ENCODE results near the gene RHBDD1. TPM values are rescaled to one million over a fixed set of nuclear protein-coding genes. Genes with fewer than 3 reads are reported as not detected.

The RHBDD1 gene
- total RNA-seq, 2 donors from 2014 or later = 35.5 to 57.1 TPM

- H3K9me3 Mint-ChIP-seq = no peaks in the 10 kb centered on the region
- H3K4me3 Mint-ChIP-seq = no peak overlapping the region
- peaks cover 5% of the 10 kb centered on the region for H3K4me1 Mint-ChIP-seq
- no peaks in the 10 kb centered on the region for H3K27me3 Mint-ChIP-seq
- no peak overlapping the region for H3K27ac Mint-ChIP-seq
- ATAC-seq (replicated peaks) = no peak
- peaks cover 29% of the 10 kb centered on the region for H3K36me3 Mint-ChIP-seq (ENCODE audit: low read depth)
Observed at GRCh38 chr2:226898121-226898520, 62.3 kb downstream of the RHBDD1 start.

GRCh38 chr2:226898897-226899296 lies 63.0 kb downstream of the RHBDD1 start:
- no peak overlapping the region for H3K27ac Mint-ChIP-seq
- H3K9me3 Mint-ChIP-seq = no peaks in the 10 kb centered on the region
- ATAC-seq (replicated peaks) = no peak
- peaks cover 13% of the 10 kb centered on the region for H3K4me1 Mint-ChIP-seq
- H3K27me3 Mint-ChIP-seq = no peaks in the 10 kb centered on the region
- peaks cover 35% of the 10 kb centered on the region for H3K36me3 Mint-ChIP-seq (ENCODE audit: low read depth)
- H3K4me3 Mint-ChIP-seq = no peak overlapping the region

- H3K4me1 Mint-ChIP-seq = peaks cover 28% of the 10 kb centered on the region
- H3K9me3 Mint-ChIP-seq = no peaks in the 10 kb centered on the region
- no peaks in the 10 kb centered on the region for H3K27me3 Mint-ChIP-seq
- ATAC-seq (replicated peaks) = peak; percentile 58
- no peak overlapping the region for H3K27ac Mint-ChIP-seq
- H3K4me3 Mint-ChIP-seq = no peak overlapping the region
- peaks cover 33% of the 10 kb centered on the region for H3K36me3 Mint-ChIP-seq (ENCODE audit: low read depth)
Observed at GRCh38 chr2:226902041-226902966, 66.5 kb downstream of the RHBDD1 start.

- Mint-ChIP-seq H3K36me3 (ENCODE audit: low read depth) (peaks cover 40% of the 10 kb centered on the region), H3K27ac (peak overlapping the region; percentile 74), H3K27me3 (no peaks in the 10 kb centered on the region), H3K4me3 (no peak overlapping the region), H3K4me1 (peaks cover 28% of the 10 kb centered on the region), H3K9me3 (no peaks in the 10 kb centered on the region)
- peak; percentile 84 for ATAC-seq (replicated peaks)
Observed at GRCh38 chr2:226903179-226903578, 67.3 kb downstream of the RHBDD1 start.

GRCh38 chr2:226904592-226904991 lies 68.7 kb downstream of the RHBDD1 start:
- Mint-ChIP-seq H3K27me3 (no peaks in the 10 kb centered on the region), H3K36me3 (ENCODE audit: low read depth) (peaks cover 54% of the 10 kb centered on the region), H3K27ac (no peak overlapping the region), H3K4me3 (no peak overlapping the region), H3K4me1 (peaks cover 28% of the 10 kb centered on the region), H3K9me3 (no peaks in the 10 kb centered on the region)
- ATAC-seq (replicated peaks) = peak; percentile 75

- no peak overlapping the region for H3K4me3 Mint-ChIP-seq
- peaks cover 65% of the 10 kb centered on the region for H3K36me3 Mint-ChIP-seq (ENCODE audit: low read depth)
- no peak for ATAC-seq (replicated peaks)
- peaks cover 28% of the 10 kb centered on the region for H3K4me1 Mint-ChIP-seq
- no peaks in the 10 kb centered on the region for H3K9me3 Mint-ChIP-seq
- H3K27ac Mint-ChIP-seq = no peak overlapping the region
- H3K27me3 Mint-ChIP-seq = no peaks in the 10 kb centered on the region
Observed at GRCh38 chr2:226905718-226906117, 69.9 kb downstream of the RHBDD1 start.

DNA sequence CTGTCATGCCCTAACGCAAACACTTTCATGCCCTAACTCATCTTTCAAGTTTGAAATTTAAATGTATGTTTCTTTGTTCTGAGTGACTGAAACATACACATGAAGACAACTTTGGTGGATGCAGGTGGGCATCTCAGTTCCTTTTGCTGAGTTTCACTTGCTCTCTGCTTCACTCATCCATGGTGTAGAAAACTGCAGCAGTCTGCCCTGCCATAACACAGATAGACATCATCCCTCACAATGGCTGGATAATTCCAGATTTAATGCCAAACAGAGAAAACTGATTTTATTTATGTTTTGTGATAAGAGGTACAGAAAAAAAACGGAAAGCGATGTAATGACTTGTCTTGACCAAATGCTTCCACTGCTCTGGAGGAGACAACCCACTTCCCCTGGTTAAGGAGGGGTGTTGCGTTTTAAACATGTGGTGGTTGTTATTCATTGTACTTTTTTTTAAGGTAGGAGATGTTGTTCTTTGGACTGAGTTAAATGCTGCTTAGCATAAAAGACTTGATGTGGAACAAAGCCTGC lies 70.4 kb downstream of the RHBDD1 start:
- H3K27ac Mint-ChIP-seq = no peak overlapping the region
- H3K4me3 Mint-ChIP-seq = no peak overlapping the region
- no peaks in the 10 kb centered on the region for H3K9me3 Mint-ChIP-seq
- peaks cover 70% of the 10 kb centered on the region for H3K36me3 Mint-ChIP-seq (ENCODE audit: low read depth)
- no peak for ATAC-seq (replicated peaks)
- peaks cover 28% of the 10 kb centered on the region for H3K4me1 Mint-ChIP-seq
- H3K27me3 Mint-ChIP-seq = no peaks in the 10 kb centered on the region

DNA sequence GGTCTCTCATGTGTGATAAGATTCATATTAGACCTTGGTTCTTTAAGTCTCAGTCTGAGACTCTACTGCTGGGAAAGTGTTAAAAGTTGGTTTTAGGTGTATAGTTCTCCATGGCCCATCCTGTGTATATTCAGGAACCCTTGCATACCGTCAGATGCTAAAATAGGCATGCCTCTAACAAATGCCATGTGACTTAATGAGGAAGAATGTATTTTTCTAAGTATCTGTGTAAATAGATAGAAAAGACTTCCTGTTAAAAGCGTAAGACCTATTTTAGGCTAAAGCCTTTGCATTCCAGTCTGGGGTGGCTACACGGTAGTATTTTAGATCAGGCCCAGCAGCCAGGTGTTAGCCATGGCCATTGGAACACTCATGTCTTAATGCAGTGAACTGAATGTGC lies 73.3 kb downstream of the RHBDD1 start:
- H3K9me3 Mint-ChIP-seq = no peaks in the 10 kb centered on the region
- H3K27ac Mint-ChIP-seq = no peak overlapping the region
- no peak overlapping the region for H3K4me3 Mint-ChIP-seq
- ATAC-seq (replicated peaks) = no peak
- peaks cover 15% of the 10 kb centered on the region for H3K4me1 Mint-ChIP-seq
- no peaks in the 10 kb centered on the region for H3K27me3 Mint-ChIP-seq
- H3K36me3 Mint-ChIP-seq (ENCODE audit: low read depth) = peaks cover 86% of the 10 kb centered on the region

DNA sequence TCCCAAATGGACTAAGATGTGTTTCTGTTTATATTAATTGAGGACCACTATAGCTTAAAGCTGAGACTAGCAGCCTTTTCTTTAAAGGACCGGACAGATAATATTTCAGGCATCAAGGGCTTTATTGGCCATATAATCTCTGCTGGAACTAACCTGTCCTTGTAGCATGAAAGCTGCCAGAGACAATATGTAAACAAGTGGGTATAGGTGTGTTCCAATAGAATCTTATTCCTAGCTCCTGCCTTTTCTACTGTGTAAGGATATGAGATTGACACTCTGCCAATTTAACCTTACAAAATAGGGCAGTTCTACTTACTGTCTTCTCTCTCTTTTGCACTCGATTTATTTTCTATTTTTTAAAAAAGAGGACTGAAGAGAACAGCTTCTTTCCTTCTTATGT lies 74.0 kb downstream of the RHBDD1 start:
- Mint-ChIP-seq H3K4me3 (no peak overlapping the region), H3K4me1 (peaks cover 9% of the 10 kb centered on the region), H3K27me3 (no peaks in the 10 kb centered on the region), H3K27ac (no peak overlapping the region), H3K9me3 (no peaks in the 10 kb centered on the region), H3K36me3 (ENCODE audit: low read depth) (peaks cover 87% of the 10 kb centered on the region)
- no peak for ATAC-seq (replicated peaks)

- Mint-ChIP-seq H3K27me3 (no peaks in the 10 kb centered on the region), H3K9me3 (no peaks in the 10 kb centered on the region), H3K27ac (no peak overlapping the region), H3K4me3 (no peak overlapping the region), H3K4me1 (peaks cover 3% of the 10 kb centered on the region), H3K36me3 (ENCODE audit: low read depth) (peaks cover 93% of the 10 kb centered on the region)
- ATAC-seq (replicated peaks) = no peak
Observed at GRCh38 chr2:226910384-226910783, 74.5 kb downstream of the RHBDD1 start.

DNA sequence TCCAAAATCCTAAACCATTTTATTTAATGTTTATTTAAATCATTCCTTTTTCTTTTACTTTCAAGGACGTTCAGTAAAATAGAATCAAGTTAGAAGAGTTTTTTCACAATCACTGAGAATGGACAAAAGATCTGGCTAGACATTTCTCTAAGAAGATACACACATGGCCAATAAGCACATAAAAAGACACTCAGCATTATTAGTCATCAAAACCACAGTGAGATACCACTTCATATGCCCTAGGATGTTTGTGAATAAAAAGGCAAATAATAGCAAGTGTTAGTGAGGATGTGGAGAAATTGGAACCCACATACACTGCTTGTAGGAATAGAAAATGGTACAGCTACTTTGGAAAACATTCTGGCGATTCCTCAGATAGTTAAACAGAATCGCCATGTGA lies 76.1 kb downstream of the RHBDD1 start:
- Mint-ChIP-seq H3K27me3 (no peaks in the 10 kb centered on the region), H3K4me3 (no peak overlapping the region), H3K27ac (no peak overlapping the region), H3K36me3 (ENCODE audit: low read depth) (peaks cover 88% of the 10 kb centered on the region), H3K4me1 (no peaks in the 10 kb centered on the region), H3K9me3 (no peaks in the 10 kb centered on the region)
- ATAC-seq (replicated peaks) = peak; percentile 31

GRCh38 chr2:226913641-226914040 lies 77.8 kb downstream of the RHBDD1 start:
- Mint-ChIP-seq H3K4me1 (peaks cover 3% of the 10 kb centered on the region), H3K4me3 (no peak overlapping the region), H3K27me3 (no peaks in the 10 kb centered on the region), H3K36me3 (ENCODE audit: low read depth) (peaks cover 76% of the 10 kb centered on the region), H3K9me3 (no peaks in the 10 kb centered on the region), H3K27ac (no peak overlapping the region)
- ATAC-seq (replicated peaks) = no peak

DNA sequence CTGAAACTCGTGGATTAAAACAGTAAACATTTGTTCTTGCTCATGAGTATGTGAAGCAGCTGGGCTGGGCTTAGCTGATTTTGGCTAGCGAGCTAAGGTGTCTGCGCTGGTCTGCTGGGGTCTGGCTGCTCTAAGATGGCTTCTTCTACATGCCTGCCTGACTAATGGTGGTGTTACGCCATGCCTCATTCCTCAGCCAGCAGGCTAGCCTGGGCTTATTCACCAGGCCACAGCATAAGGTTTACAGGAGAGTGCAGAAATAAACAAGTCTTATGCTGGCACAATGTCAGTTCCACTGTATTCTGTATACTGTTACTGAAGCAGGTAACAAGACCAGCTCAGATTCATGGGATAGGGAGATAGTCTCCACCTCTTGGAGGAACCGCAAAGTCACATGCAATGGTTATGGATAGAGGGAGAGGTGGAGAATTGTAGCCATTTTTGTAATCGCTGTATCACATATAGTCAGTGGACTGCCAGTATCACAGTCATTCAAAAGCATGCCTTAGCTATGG lies 80.0 kb downstream of the RHBDD1 start:
- no peak for ATAC-seq (replicated peaks)
- Mint-ChIP-seq H3K4me1 (peaks cover 8% of the 10 kb centered on the region), H3K27me3 (no peaks in the 10 kb centered on the region), H3K36me3 (ENCODE audit: low read depth) (peaks cover 60% of the 10 kb centered on the region), H3K4me3 (no peak overlapping the region), H3K9me3 (no peaks in the 10 kb centered on the region), H3K27ac (no peak overlapping the region)

- Mint-ChIP-seq H3K4me3 (no peak overlapping the region), H3K27me3 (no peaks in the 10 kb centered on the region), H3K36me3 (ENCODE audit: low read depth) (peaks cover 52% of the 10 kb centered on the region), H3K4me1 (peaks cover 8% of the 10 kb centered on the region), H3K27ac (no peak overlapping the region), H3K9me3 (peaks cover 4% of the 10 kb centered on the region)
- no peak for ATAC-seq (replicated peaks)
Observed at GRCh38 chr2:226916669-226917068, 80.8 kb downstream of the RHBDD1 start.

GRCh38 chr2:226932443-226932842 lies 96.6 kb downstream of the RHBDD1 start:
- Mint-ChIP-seq H3K36me3 (ENCODE audit: low read depth) (peaks cover 38% of the 10 kb centered on the region), H3K4me1 (no peaks in the 10 kb centered on the region), H3K27ac (no peak overlapping the region), H3K9me3 (no peaks in the 10 kb centered on the region), H3K27me3 (no peaks in the 10 kb centered on the region), H3K4me3 (no peak overlapping the region)
- no peak for ATAC-seq (replicated peaks)
